Chondrocyte (in vitro differentiated cells): ENCODE measurements around the gene EYS. TPM values are rescaled to one million over a fixed set of nuclear protein-coding genes. Genes with fewer than 3 reads are reported as not detected.

Experiments
- DNase-seq: peaks from one replicate; pipeline ENCODE4 v3.0.0; 2021; ENCODE audit warnings: mixed read lengths, low spot score
- H3K27ac Mint-ChIP-seq: one replicate; pipeline ENCODE4 v1.8.0; 2021; ENCODE audit warnings: mild to moderate bottlenecking, moderate library complexity, mixed read lengths; ENCODE audit not compliant: unreplicated experiment
- H3K27me3 Mint-ChIP-seq: 2 replicates; pipeline ENCODE4 v1.8.0; 2021; ENCODE audit warnings: low read depth, mixed read lengths
- H3K36me3 Mint-ChIP-seq: 2 replicates; pipeline ENCODE4 v1.8.0; 2021; ENCODE audit warnings: low read depth, mixed read lengths
- H3K4me1 Mint-ChIP-seq: 2 replicates; pipeline ENCODE4 v1.8.0; 2021; ENCODE audit warnings: low read depth, mild to moderate bottlenecking, mixed read lengths
- H3K4me3 Mint-ChIP-seq: one replicate; pipeline ENCODE4 v1.8.0; 2021; ENCODE audit warnings: mild to moderate bottlenecking, moderate library complexity, mixed read lengths; ENCODE audit not compliant: unreplicated experiment
- H3K9me3 Mint-ChIP-seq: 2 replicates; pipeline ENCODE4 v1.8.0; 2021; ENCODE audit warnings: low read depth, mixed read lengths
- CTCF ChIP-seq: fragments of 200-600 bp; sonication (generic); IDR thresholded peaks from 2 replicates; pipeline ENCODE4 v1.5.0; 2021; ENCODE audit warnings: antibody characterized with exemption, mild to moderate bottlenecking, moderate library complexity
- total RNA-seq: library from RNA; stranded (reverse); gene quantifications from 3 replicates; pipeline ENCODE4 v1.2.1, GENCODE V29; 2021

The EYS gene
- total RNA-seq, 1 donor from 2014 or later = not detected

GRCh38 chr6:63868351-63868750, 1838.7 kb downstream of the EYS start:
- no peak for DNase-seq
- TF ChIP-seq CTCF = no peak
- H3K9me3 Mint-ChIP-seq = no peaks in the 10 kb centered on the region
- peaks cover 16% of the 10 kb centered on the region for H3K27me3 Mint-ChIP-seq
- no peaks in the 10 kb centered on the region for H3K36me3 Mint-ChIP-seq
- H3K4me3 Mint-ChIP-seq = no peak overlapping the region
- H3K27ac Mint-ChIP-seq = no peak overlapping the region
- no peaks in the 10 kb centered on the region for H3K4me1 Mint-ChIP-seq

- Mint-ChIP-seq H3K27ac (no peak overlapping the region), H3K36me3 (no peaks in the 10 kb centered on the region), H3K4me1 (no peaks in the 10 kb centered on the region), H3K4me3 (no peak overlapping the region), H3K27me3 (peaks cover 18% of the 10 kb centered on the region), H3K9me3 (no peaks in the 10 kb centered on the region)
- no peak for TF ChIP-seq CTCF
- no peak for DNase-seq
These were observed 1842.2 kb downstream of the EYS start for GRCh38 chr6:63864671-63865318.

GRCh38 chr6:63864061-63864460, 1843.0 kb downstream of the EYS start:
- peaks cover 18% of the 10 kb centered on the region for H3K27me3 Mint-ChIP-seq
- no peaks in the 10 kb centered on the region for H3K4me1 Mint-ChIP-seq
- no peak overlapping the region for H3K27ac Mint-ChIP-seq
- H3K36me3 Mint-ChIP-seq = no peaks in the 10 kb centered on the region
- no peaks in the 10 kb centered on the region for H3K9me3 Mint-ChIP-seq
- no peak overlapping the region for H3K4me3 Mint-ChIP-seq
- TF ChIP-seq CTCF = no peak
- no peak for DNase-seq

- H3K27ac Mint-ChIP-seq = no peak overlapping the region
- peaks cover 19% of the 10 kb centered on the region for H3K27me3 Mint-ChIP-seq
- TF ChIP-seq CTCF = no peak
- no peaks in the 10 kb centered on the region for H3K36me3 Mint-ChIP-seq
- H3K4me3 Mint-ChIP-seq = no peak overlapping the region
- no peak for DNase-seq
- no peaks in the 10 kb centered on the region for H3K9me3 Mint-ChIP-seq
- H3K4me1 Mint-ChIP-seq = no peaks in the 10 kb centered on the region
These were observed 1844.4 kb downstream of the EYS start for GRCh38 chr6:63862486-63863198.

GRCh38 chr6:63859528-63859927, 1847.5 kb downstream of the EYS start:
- Mint-ChIP-seq H3K27ac (no peak overlapping the region), H3K4me1 (no peaks in the 10 kb centered on the region), H3K27me3 (peaks cover 22% of the 10 kb centered on the region), H3K9me3 (no peaks in the 10 kb centered on the region), H3K4me3 (no peak overlapping the region), H3K36me3 (no peaks in the 10 kb centered on the region)
- DNase-seq = no peak
- TF ChIP-seq CTCF = no peak
